HK-2 (cell line): ENCODE results near the gene LDB2.

Source experiments
- DNase-seq: peaks from one replicate; pipeline ENCODE4 v3.0.0-alpha.2; 2018; ENCODE audit not compliant: unreplicated experiment

The LDB2 gene

GRCh38 chr4:16884673-16885460 lies 13.6 kb downstream of the LDB2 start:
- no peak for DNase-seq

GRCh38 chr4:16883806-16884205 lies 14.6 kb downstream of the LDB2 start:
- no peak for DNase-seq

DNA sequence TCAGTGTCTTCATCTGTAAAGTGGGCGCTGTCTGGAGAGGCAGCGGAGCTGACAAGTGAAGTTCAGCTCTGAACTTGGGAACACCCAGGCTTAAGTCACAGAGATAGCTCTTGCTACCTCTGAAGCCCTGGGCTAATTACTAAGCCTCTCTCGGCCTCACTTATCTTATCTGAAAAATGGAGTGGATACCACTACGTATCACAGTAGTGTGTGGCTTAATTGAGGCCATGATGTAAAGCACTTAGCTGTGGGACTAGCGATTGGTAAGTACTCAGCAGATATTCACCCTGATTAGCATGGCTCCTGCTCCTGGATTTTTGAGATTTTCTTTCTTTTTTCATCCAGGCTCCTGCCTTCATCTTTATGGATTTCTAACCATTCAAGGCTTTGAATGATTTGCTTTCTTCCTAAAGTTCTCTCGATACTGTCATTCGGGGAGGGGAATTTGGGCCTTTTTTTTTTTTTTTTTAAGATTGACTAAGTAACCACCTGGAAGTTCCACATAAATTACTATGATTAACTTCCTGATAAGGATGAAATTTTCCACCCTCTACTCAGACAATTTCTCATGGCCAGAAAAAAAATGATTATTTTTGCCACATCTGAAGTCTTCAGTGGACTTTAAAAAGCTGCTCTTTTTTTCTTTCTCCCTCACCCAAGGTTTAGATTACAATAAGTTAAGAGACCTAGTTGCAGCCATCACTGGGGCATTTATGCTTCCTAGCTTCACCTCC lies 17.1 kb downstream of the LDB2 start:
- no peak for DNase-seq

DNA sequence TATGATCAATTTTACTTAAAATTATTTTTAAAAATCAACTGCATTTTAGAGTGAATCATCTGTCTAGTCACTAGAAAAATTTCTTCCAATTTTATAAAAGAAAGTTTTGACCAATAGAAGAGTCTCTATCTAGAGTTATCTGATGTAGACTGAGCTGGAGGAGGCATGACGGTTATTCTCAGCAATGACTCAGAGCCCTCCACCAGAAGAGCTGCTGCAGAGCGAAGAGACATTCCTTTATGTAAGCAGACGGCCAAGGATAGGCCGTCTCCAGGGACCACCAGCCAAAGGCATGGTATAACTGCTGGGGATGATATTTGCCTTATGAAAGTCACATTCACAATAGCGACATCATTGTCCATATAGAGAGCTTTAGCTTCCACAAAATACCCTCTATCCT lies 23.0 kb downstream of the LDB2 start:
- no peak for DNase-seq

GRCh38 chr4:16869594-16870245 lies 28.7 kb downstream of the LDB2 start:
- DNase-seq: no peak

DNA sequence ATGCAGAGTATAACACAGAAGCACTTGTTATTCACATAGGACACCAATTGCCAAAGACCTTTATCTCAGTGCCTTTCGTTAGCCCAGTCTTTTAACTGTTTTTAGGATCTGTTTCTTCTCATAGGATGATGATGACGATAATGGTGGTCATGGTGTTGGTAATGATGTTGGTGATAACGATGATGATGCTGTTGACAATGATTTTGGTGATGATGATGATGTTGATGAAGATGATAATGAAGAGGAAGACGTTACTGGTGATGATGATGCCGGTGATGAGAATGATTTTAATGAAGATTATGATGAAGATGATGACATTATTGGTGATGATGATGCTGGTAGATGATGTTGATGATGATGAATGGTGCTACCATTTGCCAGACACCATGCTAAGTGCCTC lies 29.8 kb downstream of the LDB2 start:
- DNase-seq: no peak

GRCh38 chr4:16867827-16868226 lies 30.6 kb downstream of the LDB2 start:
- no peak for DNase-seq

- no peak for DNase-seq
These were observed 31.5 kb downstream of the LDB2 start for GRCh38 chr4:16866974-16867373.

GRCh38 chr4:16865897-16866283 lies 32.6 kb downstream of the LDB2 start:
- no peak for DNase-seq

GRCh38 chr4:16865209-16865896 lies 33.1 kb downstream of the LDB2 start:
- DNase-seq: no peak

- no peak for DNase-seq
These were observed 34.2 kb downstream of the LDB2 start for GRCh38 chr4:16864199-16864598.

GRCh38 chr4:16862697-16863096 lies 35.7 kb downstream of the LDB2 start:
- no peak for DNase-seq

GRCh38 chr4:16860516-16860915 lies 37.9 kb downstream of the LDB2 start:
- DNase-seq: no peak

DNA sequence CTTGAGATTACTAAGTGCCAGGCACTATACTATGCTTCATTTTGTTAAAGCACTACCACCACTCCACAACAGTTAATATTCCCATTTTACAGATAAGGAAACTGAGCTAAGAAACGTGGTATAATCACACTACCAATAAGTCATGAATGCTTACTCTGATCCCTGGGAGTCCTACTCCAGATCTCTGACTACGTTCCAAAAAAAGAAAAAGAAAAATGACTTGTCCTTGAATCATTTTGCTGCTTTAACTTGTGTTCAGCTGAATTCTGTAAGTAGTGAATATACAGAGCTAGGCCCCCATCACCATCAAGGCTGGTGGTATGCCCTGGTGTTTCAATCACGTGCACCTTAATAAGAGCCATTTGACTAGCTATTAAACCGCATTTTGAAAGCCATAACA lies 39.4 kb downstream of the LDB2 start:
- no peak for DNase-seq

DNA sequence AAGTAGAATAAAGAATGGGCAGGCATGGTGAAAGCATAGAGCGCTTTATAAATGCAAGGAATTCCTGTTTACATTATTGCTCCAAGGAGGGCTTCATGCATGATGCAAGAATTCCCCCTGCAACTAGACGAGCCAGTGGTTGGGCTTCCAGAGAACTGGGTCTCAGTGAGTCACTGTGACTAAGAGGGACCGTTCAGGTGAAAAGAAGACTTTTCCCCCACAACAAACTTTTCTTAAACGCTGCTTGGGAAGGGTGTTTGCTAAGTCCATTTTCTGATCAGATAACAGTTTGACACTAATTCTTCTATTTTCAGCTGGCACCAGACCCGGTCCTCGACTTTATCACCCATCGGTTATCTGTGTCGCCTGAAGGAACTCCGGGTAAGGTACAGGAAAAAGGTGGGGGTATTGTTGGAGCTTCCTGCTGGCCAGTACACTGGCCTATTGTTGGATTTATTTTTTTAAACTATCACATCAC lies 40.1 kb downstream of the LDB2 start:
- no peak for DNase-seq

DNA sequence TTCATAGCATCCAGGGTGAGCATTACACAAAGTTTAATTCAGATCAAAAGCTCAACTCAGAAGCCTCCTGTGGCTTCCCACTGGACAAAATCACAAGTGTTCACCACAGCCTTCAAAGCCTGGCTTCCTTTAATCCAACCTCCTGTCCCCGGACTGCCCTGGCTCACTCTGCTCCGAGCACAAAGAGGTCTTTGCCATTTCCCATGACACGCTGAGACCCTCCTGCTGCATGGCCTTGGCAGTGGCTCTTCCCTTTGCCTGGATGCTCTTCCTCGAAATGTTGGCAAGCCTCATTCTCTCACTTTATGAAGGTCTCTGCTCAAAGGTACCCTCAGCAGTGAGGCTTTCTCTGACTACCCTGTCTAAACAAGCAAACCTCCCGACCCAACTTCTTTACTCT lies 41.0 kb downstream of the LDB2 start:
- DNase-seq: no peak

GRCh38 chr4:16853640-16854039 lies 44.8 kb downstream of the LDB2 start:
- DNase-seq: no peak

DNA sequence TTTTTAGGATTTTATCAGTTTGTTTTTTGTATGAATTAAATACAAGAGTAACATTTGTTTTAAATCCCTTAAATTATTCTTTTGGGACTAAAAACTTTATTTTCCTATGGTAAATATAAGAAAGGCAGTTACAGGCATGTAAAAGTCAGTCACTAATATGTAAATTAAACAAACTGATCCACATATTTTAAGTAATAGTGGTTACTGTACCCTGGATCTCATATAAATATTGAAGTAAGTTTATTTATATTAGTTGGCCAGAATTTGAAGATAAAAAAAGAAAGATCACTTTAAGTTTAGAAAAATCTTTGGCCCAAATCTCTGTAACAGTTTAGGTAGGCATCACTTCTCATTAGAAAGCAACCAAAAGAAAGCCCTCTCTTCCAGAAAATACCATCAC lies 45.8 kb downstream of the LDB2 start:
- DNase-seq: no peak

DNA sequence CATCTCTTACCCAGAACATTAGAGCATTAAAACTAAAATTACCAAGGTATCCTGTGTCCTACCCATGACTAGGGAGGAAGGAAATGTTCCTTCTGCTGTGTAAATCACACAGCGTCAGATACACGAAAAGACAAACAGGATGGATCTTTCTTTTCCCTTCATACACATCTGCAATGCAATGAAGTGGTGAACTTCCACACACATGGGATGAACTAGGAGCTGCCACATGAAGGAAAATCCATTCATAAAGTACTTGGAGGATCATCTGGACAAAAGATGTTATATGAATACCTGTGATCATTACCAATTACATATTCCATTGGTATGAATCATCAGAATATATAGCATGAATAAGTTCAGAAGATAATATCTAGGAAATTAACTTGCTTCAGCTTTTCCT lies 46.2 kb downstream of the LDB2 start:
- DNase-seq: no peak

DNA sequence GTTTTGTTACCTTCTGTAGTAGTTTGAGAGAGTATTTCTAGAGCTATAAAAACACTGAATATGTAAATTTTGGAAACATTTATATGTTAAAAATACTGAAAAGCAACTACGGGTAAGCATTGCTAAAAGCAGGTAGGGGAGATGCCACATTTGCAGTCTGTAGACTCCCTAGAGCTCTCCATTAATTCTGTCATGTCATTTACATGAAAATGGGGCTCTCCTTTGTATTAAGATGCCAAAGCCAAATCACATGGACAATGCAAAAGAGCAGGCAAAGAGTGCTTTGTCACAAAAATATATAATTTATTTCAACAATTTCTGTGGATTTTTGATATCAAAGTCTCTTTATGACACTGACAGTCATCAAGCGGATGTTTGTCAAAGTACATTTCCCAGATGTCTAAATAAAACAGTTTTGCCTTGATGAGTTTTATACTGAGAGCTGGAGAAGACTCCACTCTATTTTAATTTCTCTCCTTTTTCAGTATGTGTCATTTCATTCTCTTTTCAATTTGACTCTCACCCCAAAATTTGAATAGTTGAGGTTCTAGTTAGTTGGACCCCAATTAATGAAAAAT lies 51.8 kb downstream of the LDB2 start:
- DNase-seq: no peak

DNA sequence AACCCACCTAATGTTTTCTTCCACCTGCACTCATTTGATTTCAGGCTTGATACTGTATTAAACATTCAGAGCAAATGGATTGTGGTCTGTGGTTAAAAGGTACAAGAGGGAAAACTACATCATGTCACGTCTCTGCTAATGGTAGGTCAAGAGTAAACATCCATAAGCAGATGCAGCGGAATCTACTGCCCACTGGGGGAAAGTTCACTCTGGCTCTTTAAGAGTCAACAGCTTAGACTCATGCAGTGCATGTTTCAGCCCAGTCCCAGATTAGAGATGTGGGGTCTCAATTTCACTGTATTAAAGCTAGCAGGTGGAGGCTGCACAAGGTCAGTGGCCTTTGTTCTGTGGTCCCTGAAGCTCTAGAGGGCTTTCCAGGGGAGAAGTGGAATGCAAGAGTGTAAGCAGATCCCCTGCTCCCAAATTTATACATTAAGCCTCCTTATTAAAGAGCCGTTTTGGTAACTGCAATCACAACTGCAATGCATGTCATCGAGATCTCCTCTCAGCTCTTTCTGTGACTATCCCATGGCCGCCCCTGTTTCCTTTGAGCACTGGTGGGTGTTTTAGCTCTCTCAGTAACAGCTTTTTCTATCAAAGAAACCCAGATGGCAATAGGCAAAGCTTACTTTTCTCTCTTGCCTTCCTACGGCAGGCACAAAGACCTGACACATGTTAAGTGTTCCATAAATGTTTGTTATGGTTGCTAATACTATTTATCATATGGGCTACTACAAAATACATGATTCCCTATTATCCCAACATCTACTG lies 53.4 kb downstream of the LDB2 start:
- DNase-seq: no peak
